GM23338 (cell line): ENCODE results near the gene JAK2. TPM values are rescaled to one million over a fixed set of nuclear protein-coding genes. Genes with fewer than 3 reads are reported as not detected.

ENCODE experiments used
- ATAC-seq: fragments of 200-7000 bp; cut with Tn5 transposase; 3 replicates; pipeline ENCODE4 v1.9.1; 2020
- DNase-seq: peaks from one replicate; pipeline ENCODE4 v3.0.0-alpha.2; 2015; ENCODE audit warnings: low spot score
- H2AFZ ChIP-seq: fragments of 200-600 bp; sonication (generic); 2 replicates; pipeline ENCODE4 v1.8.0; 2016; ENCODE audit warnings: antibody characterized with exemption, mild to moderate bottlenecking, moderate library complexity
- H3F3A ChIP-seq: fragments of 200-600 bp; sonication (generic); replicated peaks from 2 replicates; pipeline ENCODE4 v1.8.0; 2017; ENCODE audit warnings: antibody characterized with exemption, mixed run types, low read depth
- H3K27ac ChIP-seq: fragments of 200-600 bp; sonication (generic); 2 replicates; pipeline ENCODE4 v1.6.1; 2016; ENCODE audit warnings: low read depth
- H3K27me3 ChIP-seq: fragments of 200-600 bp; sonication (generic); 2 replicates; pipeline ENCODE4 v1.8.0; 2016; ENCODE audit warnings: mild to moderate bottlenecking, mixed run types, moderate library complexity; ENCODE audit not compliant: insufficient read depth
- H3K36me3 ChIP-seq: fragments of 200-600 bp; sonication (generic); 2 replicates; pipeline ENCODE4 v1.8.0; 2016; ENCODE audit warnings: mild to moderate bottlenecking; ENCODE audit not compliant: insufficient read depth
- H3K4me1 ChIP-seq: fragments of 200-600 bp; sonication (generic); 2 replicates; pipeline ENCODE4 v1.8.0; 2016; ENCODE audit warnings: mild to moderate bottlenecking, moderate library complexity; ENCODE audit not compliant: insufficient read depth
- H3K4me2 ChIP-seq: fragments of 200-600 bp; sonication (generic); 2 replicates; pipeline ENCODE4 v1.7.1; 2017; ENCODE audit warnings: mixed run types
- H3K4me3 ChIP-seq: fragments of 200-600 bp; sonication (generic); 2 replicates; pipeline ENCODE4 v1.6.1; 2016; ENCODE audit warnings: mixed run types
- H3K79me2 ChIP-seq: fragments of 200-600 bp; sonication (generic); replicated peaks from 2 replicates; pipeline ENCODE4 v1.8.0; 2017; ENCODE audit warnings: mild to moderate bottlenecking; ENCODE audit not compliant: insufficient read depth
- H3K9me2 ChIP-seq: fragments of 200-600 bp; sonication (generic); 2 replicates; pipeline ENCODE4 v1.8.0; 2017; ENCODE audit not compliant: insufficient read depth
- H4K20me1 ChIP-seq: fragments of 200-600 bp; sonication (generic); replicated peaks from 2 replicates; pipeline ENCODE4 v1.8.0; 2017; ENCODE audit warnings: mild to moderate bottlenecking; ENCODE audit not compliant: insufficient read depth
- H3K27ac Mint-ChIP-seq: 2 replicates; pipeline ENCODE4 v1.8.0; 2020; ENCODE audit warnings: inconsistent platforms, mild to moderate bottlenecking, moderate library complexity, mixed read lengths
- H3K27me3 Mint-ChIP-seq: 3 replicates; pipeline ENCODE4 v1.8.0; 2022; ENCODE audit warnings: low read depth, mild to moderate bottlenecking, moderate library complexity, mixed read lengths, inconsistent platforms; ENCODE audit not compliant: insufficient read depth, poor library complexity
- H3K36me3 Mint-ChIP-seq: 3 replicates; pipeline ENCODE4 v1.8.0; 2021; ENCODE audit warnings: low read depth, mild to moderate bottlenecking, inconsistent platforms, moderate library complexity, mixed read lengths
- H3K4me1 Mint-ChIP-seq: 3 replicates; pipeline ENCODE4 v1.8.0; 2020; ENCODE audit warnings: mild to moderate bottlenecking, inconsistent platforms, mixed read lengths
- H3K4me3 Mint-ChIP-seq: 3 replicates; pipeline ENCODE4 v1.8.0; 2021; ENCODE audit warnings: moderate library complexity, mild to moderate bottlenecking, inconsistent platforms, mixed read lengths
- H3K9me3 Mint-ChIP-seq: 3 replicates; pipeline ENCODE4 v1.8.0; 2020; ENCODE audit warnings: moderate library complexity, mild to moderate bottlenecking, inconsistent platforms, mixed read lengths
- EZH2 ChIP-seq: fragments of 200-600 bp; sonication (generic); IDR thresholded peaks from one replicate; pipeline ENCODE4 v1.8.0; 2017; ENCODE audit warnings: antibody characterized with exemption, mild to moderate bottlenecking, low read depth; ENCODE audit not compliant: unreplicated experiment
- JUNB ChIP-seq: IDR thresholded peaks from one replicate; pipeline ENCODE4 v1.6.1; 2016; ENCODE audit warnings: antibody characterized with exemption; ENCODE audit not compliant: unreplicated experiment
- STAT1 ChIP-seq: IDR thresholded peaks from one replicate; pipeline ENCODE4 v1.6.1; 2016; ENCODE audit warnings: antibody characterized with exemption; ENCODE audit not compliant: unreplicated experiment
- ZNF114 ChIP-seq: fragments of 250-450 bp; sonication (Bioruptor Pico); IDR thresholded peaks from 2 replicates; pipeline ENCODE4 v1.5.0; 2020; ENCODE audit warnings: mild to moderate bottlenecking, moderate library complexity
- ZNF331 ChIP-seq: fragments of 250-450 bp; sonication (Bioruptor Pico); IDR thresholded peaks from 2 replicates; pipeline ENCODE4 v1.5.0; 2020; ENCODE audit warnings: low read depth, mild to moderate bottlenecking, moderate library complexity
- polyA plus RNA-seq: library from polyadenylated mRNA; unstranded; fragments of >200 nt; fragmentation: Nextera tagmentation; extraction: Ambion mirVana; gene quantifications from 2 replicates; pipeline ENCODE4 v1.2.1, GENCODE V29; 2016
- total RNA-seq: library from RNA; depleted of rRNA; stranded (reverse); fragments of >200 nt; shearing (Covaris generic); gene quantifications from 2 replicates; pipeline ENCODE4 v1.2.3, GENCODE V29; 2014
- TF ChIP-seq, protein P1 (sequence below): IDR thresholded peaks from one replicate; pipeline ENCODE4 v1.6.1; 2018; ENCODE audit warnings: antibody characterized with exemption; ENCODE audit not compliant: unreplicated experiment
- TF ChIP-seq, protein P2 (sequence below): fragments of 250-450 bp; sonication (Bioruptor Pico); IDR thresholded peaks from 2 replicates; pipeline ENCODE4 v1.5.0; 2020; ENCODE audit warnings: mild to moderate bottlenecking, moderate library complexity
- TF ChIP-seq, protein P3 (sequence below): IDR thresholded peaks from 2 replicates; pipeline ENCODE4 v1.6.1; 2016; ENCODE audit warnings: antibody characterized with exemption
- TF ChIP-seq, protein P4 (sequence below), 2 experiments: fragments of 200-600 bp in 1 of 2; sonication (generic) in 1 of 2; conservative IDR thresholded peaks; 2 replicates each; pipeline versions ENCODE4 v1.5.1 to v1.6.1; 2016 to 2017; ENCODE audit warnings: antibody characterized with exemption in 2 of 2, low read depth in 2 of 2, mild to moderate bottlenecking in 2 of 2, moderate library complexity in 1 of 2

Gene JAK2
- total and polyA plus RNA-seq, 2 experiments from 2014 or later = 1.1 to 3.0 TPM

DNA sequence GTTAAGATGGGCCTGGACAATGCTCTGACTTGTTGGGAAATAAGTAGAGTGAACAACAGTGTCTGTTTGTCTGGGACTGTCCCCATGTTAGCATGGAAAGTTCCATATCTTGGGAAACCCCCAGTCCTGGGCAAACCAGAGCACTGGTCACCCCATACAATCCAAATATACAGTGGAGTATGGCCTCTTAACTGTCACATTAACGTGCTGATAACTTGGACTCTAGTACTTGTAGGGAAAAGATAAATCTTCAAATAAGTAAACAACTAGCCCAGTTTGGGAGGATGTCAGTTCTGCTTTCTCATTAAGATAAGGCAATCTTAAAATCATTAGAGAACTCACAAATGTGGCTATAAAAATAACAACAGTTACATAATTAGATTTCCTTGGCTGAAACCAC, 47.6 kb upstream of the JAK2 start:
- Histone ChIP-seq H3K79me2 (no peaks in the 10 kb centered on the region), H3K36me3 (no peaks in the 10 kb centered on the region)
- TF ChIP-seq JUNB (no peak), ZNF331 (CRISPR knock-in tag) (no peak)

DNA sequence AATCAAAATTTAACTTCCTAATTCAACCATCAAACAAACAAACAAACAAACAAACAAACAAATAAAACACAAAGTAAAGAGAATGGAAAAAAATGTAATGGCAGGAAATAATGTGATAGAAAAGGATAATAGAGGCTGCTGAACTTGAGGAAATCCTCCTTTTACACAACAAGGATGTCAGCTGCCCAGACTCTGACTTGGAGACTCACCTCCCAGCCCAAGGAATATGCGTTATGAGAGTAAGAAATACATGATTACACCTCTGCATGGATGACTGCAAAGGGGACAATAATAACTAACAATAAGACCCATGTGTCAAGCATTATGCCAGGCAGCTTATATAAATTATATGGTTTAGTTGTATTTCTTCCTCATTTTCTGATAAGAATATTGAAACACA, 46.6 kb upstream of the JAK2 start:
- DNase-seq (no peak), ATAC-seq (no peak)
- Histone ChIP-seq H4K20me1 (no peaks in the 10 kb centered on the region), H3K27me3 (no peaks in the 10 kb centered on the region), H3K4me1 (no peaks in the 10 kb centered on the region), H3F3A (no peaks in the 10 kb centered on the region), H2AFZ (no peak overlapping the region), H3K79me2 (no peaks in the 10 kb centered on the region), H3K27ac (no peak overlapping the region), H3K4me3 (no peak overlapping the region), H3K9me2 (no peaks in the 10 kb centered on the region), H3K36me3 (no peaks in the 10 kb centered on the region), H3K4me2 (no peak overlapping the region)
- H3K4me3 Mint-ChIP-seq = no peak overlapping the region
- no peaks in the 10 kb centered on the region for H3K27me3 Mint-ChIP-seq
- H3K27ac Mint-ChIP-seq = no peak overlapping the region
- H3K4me1 Mint-ChIP-seq = no peaks in the 10 kb centered on the region
- no peaks in the 10 kb centered on the region for H3K36me3 Mint-ChIP-seq
- no peaks in the 10 kb centered on the region for H3K9me3 Mint-ChIP-seq
- TF ChIP-seq EZH2 (no peak), STAT1 (no peak), JUNB (no peak), ZNF331 (CRISPR knock-in tag) (no peak), ZNF114 (CRISPR knock-in tag) (no peak)
- TF ChIP-seq, protein P1, sequence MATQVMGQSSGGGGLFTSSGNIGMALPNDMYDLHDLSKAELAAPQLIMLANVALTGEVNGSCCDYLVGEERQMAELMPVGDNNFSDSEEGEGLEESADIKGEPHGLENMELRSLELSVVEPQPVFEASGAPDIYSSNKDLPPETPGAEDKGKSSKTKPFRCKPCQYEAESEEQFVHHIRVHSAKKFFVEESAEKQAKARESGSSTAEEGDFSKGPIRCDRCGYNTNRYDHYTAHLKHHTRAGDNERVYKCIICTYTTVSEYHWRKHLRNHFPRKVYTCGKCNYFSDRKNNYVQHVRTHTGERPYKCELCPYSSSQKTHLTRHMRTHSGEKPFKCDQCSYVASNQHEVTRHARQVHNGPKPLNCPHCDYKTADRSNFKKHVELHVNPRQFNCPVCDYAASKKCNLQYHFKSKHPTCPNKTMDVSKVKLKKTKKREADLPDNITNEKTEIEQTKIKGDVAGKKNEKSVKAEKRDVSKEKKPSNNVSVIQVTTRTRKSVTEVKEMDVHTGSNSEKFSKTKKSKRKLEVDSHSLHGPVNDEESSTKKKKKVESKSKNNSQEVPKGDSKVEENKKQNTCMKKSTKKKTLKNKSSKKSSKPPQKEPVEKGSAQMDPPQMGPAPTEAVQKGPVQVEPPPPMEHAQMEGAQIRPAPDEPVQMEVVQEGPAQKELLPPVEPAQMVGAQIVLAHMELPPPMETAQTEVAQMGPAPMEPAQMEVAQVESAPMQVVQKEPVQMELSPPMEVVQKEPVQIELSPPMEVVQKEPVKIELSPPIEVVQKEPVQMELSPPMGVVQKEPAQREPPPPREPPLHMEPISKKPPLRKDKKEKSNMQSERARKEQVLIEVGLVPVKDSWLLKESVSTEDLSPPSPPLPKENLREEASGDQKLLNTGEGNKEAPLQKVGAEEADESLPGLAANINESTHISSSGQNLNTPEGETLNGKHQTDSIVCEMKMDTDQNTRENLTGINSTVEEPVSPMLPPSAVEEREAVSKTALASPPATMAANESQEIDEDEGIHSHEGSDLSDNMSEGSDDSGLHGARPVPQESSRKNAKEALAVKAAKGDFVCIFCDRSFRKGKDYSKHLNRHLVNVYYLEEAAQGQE = no peak
- TF ChIP-seq, protein P2, sequence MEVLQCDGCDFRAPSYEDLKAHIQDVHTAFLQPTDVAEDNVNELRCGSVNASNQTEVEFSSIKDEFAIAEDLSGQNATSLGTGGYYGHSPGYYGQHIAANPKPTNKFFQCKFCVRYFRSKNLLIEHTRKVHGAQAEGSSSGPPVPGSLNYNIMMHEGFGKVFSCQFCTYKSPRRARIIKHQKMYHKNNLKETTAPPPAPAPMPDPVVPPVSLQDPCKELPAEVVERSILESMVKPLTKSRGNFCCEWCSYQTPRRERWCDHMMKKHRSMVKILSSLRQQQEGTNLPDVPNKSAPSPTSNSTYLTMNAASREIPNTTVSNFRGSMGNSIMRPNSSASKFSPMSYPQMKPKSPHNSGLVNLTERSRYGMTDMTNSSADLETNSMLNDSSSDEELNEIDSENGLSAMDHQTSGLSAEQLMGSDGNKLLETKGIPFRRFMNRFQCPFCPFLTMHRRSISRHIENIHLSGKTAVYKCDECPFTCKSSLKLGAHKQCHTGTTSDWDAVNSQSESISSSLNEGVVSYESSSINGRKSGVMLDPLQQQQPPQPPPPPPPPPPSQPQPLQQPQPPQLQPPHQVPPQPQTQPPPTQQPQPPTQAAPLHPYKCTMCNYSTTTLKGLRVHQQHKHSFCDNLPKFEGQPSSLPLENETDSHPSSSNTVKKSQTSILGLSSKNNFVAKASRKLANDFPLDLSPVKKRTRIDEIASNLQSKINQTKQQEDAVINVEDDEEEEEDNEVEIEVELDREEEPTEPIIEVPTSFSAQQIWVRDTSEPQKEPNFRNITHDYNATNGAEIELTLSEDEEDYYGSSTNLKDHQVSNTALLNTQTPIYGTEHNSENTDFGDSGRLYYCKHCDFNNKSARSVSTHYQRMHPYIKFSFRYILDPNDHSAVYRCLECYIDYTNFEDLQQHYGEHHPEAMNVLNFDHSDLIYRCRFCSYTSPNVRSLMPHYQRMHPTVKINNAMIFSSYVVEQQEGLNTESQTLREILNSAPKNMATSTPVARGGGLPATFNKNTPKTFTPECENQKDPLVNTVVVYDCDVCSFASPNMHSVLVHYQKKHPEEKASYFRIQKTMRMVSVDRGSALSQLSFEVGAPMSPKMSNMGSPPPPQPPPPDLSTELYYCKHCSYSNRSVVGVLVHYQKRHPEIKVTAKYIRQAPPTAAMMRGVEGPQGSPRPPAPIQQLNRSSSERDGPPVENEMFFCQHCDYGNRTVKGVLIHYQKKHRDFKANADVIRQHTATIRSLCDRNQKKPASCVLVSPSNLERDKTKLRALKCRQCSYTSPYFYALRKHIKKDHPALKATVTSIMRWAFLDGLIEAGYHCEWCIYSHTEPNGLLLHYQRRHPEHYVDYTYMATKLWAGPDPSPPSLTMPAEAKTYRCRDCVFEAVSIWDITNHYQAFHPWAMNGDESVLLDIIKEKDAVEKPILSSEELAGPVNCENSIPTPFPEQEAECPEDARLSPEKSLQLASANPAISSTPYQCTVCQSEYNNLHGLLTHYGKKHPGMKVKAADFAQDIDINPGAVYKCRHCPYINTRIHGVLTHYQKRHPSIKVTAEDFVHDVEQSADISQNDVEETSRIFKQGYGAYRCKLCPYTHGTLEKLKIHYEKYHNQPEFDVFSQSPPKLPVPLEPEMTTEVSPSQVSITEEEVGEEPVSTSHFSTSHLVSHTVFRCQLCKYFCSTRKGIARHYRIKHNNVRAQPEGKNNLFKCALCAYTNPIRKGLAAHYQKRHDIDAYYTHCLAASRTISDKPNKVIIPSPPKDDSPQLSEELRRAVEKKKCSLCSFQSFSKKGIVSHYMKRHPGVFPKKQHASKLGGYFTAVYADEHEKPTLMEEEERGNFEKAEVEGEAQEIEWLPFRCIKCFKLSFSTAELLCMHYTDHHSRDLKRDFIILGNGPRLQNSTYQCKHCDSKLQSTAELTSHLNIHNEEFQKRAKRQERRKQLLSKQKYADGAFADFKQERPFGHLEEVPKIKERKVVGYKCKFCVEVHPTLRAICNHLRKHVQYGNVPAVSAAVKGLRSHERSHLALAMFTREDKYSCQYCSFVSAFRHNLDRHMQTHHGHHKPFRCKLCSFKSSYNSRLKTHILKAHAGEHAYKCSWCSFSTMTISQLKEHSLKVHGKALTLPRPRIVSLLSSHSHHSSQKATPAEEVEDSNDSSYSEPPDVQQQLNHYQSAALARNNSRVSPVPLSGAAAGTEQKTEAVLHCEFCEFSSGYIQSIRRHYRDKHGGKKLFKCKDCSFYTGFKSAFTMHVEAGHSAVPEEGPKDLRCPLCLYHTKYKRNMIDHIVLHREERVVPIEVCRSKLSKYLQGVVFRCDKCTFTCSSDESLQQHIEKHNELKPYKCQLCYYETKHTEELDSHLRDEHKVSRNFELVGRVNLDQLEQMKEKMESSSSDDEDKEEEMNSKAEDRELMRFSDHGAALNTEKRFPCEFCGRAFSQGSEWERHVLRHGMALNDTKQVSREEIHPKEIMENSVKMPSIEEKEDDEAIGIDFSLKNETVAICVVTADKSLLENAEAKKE (CRISPR knock-in tag) = no peak
- TF ChIP-seq, protein P3, sequence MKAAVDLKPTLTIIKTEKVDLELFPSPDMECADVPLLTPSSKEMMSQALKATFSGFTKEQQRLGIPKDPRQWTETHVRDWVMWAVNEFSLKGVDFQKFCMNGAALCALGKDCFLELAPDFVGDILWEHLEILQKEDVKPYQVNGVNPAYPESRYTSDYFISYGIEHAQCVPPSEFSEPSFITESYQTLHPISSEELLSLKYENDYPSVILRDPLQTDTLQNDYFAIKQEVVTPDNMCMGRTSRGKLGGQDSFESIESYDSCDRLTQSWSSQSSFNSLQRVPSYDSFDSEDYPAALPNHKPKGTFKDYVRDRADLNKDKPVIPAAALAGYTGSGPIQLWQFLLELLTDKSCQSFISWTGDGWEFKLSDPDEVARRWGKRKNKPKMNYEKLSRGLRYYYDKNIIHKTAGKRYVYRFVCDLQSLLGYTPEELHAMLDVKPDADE = no peak
- TF ChIP-seq, protein P4, sequence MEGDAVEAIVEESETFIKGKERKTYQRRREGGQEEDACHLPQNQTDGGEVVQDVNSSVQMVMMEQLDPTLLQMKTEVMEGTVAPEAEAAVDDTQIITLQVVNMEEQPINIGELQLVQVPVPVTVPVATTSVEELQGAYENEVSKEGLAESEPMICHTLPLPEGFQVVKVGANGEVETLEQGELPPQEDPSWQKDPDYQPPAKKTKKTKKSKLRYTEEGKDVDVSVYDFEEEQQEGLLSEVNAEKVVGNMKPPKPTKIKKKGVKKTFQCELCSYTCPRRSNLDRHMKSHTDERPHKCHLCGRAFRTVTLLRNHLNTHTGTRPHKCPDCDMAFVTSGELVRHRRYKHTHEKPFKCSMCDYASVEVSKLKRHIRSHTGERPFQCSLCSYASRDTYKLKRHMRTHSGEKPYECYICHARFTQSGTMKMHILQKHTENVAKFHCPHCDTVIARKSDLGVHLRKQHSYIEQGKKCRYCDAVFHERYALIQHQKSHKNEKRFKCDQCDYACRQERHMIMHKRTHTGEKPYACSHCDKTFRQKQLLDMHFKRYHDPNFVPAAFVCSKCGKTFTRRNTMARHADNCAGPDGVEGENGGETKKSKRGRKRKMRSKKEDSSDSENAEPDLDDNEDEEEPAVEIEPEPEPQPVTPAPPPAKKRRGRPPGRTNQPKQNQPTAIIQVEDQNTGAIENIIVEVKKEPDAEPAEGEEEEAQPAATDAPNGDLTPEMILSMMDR (conservative IDR thresholded peaks at IDR 0.05; ENCODE audit: low read depth in 2 of 2) = no peak

More for the DNA sequence above, 47.6 kb upstream of the JAK2 start:
- no peaks in the 10 kb centered on the region for H3K9me2 ChIP-seq
- DNase-seq (no peak), ATAC-seq (no peak)
- no peak overlapping the region for H2AFZ ChIP-seq
- H3K27ac ChIP-seq = no peak overlapping the region
- no peaks in the 10 kb centered on the region for H3K27me3 Mint-ChIP-seq
- no peak overlapping the region for H3K27ac Mint-ChIP-seq
- H3K4me3 ChIP-seq = no peak overlapping the region
- no peak overlapping the region for H3K4me2 ChIP-seq
- no peak overlapping the region for H3K4me3 Mint-ChIP-seq
- no peaks in the 10 kb centered on the region for H3K4me1 Mint-ChIP-seq
- no peaks in the 10 kb centered on the region for H3K4me1 ChIP-seq
- H3K27me3 ChIP-seq = no peaks in the 10 kb centered on the region
- H3K9me3 Mint-ChIP-seq = no peaks in the 10 kb centered on the region
- no peaks in the 10 kb centered on the region for H4K20me1 ChIP-seq
- H3K36me3 Mint-ChIP-seq = no peaks in the 10 kb centered on the region
- H3F3A ChIP-seq = no peaks in the 10 kb centered on the region
